ENCODE data around the gene DNM3. TPM values are rescaled to one million over a fixed set of nuclear protein-coding genes. Genes with fewer than 3 reads are reported as not detected.

Gene DNM3
- polyA plus RNA-seq, 3 donors: 0.15 TPM; not detected in 2

GRCh38 chr1:172390683-172391551, 549.6 kb downstream of the DNM3 start:
- H3K9ac ChIP-seq (ENCODE audit: insufficient read depth, low read length, poor library complexity, severe bottlenecking): no peak overlapping the region
- Mint-ChIP-seq H3K9me3 (peaks cover 0 to 3% (median 0%) of the 10 kb centered on the region in 7 donors), H3K27me3 (ENCODE audit: low read depth in 3 of 3) (peaks cover 0 to 2% (median 2%) of the 10 kb centered on the region in 3 donors), H3K4me3 (no peak overlapping the region), H3K36me3 (peaks cover 0 to 3% of the 10 kb centered on the region in 2 donors), H3K4me1 (peaks cover 12% of the 10 kb centered on the region), H3K27ac (peak overlapping the region in 1 of 7 donors; percentile 22)
- no peak overlapping the region for H2AFZ ChIP-seq (ENCODE audit: insufficient read depth, low read depth, low read length, poor library complexity, severe bottlenecking)
- H3K4me2 ChIP-seq (replicated peaks; ENCODE audit: extremely low read depth, low read length, poor library complexity, severe bottlenecking): no peak overlapping the region
- intact Hi-C loops (cut with micrococcal nuclease): no loop called here
- H3K36me3 ChIP-seq (replicated peaks in 1 of 2; ENCODE audit: control insufficient read depth in 1 of 2, insufficient read depth in 2 of 2, low read length in 2 of 2): no peaks in the 10 kb centered on the region
- no peak overlapping the region for H3K27ac ChIP-seq (ENCODE audit: low read depth in 1 of 2, low read length in 2 of 2)
- no peaks in the 10 kb centered on the region for H3K9me3 ChIP-seq (replicated peaks in 1 of 2; ENCODE audit: control insufficient read depth in 1 of 2, insufficient read depth in 1 of 2, low read length in 2 of 2)
- no peak for TF ChIP-seq CTCF (IDR thresholded peaks at IDR 0.05)
- H4K20me1 ChIP-seq (ENCODE audit: insufficient read depth, low read length): no peaks in the 10 kb centered on the region
- no peaks in the 10 kb centered on the region for H3K79me2 ChIP-seq (ENCODE audit: insufficient read depth, low read length)
- no peak for DNase-seq
- no peak overlapping the region for H3K4me3 ChIP-seq (replicated peaks in 1 of 3; ENCODE audit: low read depth in 2 of 3, low read length in 3 of 3)
- H3K27me3 ChIP-seq (ENCODE audit: control insufficient read depth in 2 of 2, insufficient read depth in 2 of 2, low read length in 2 of 2): no peaks in the 10 kb centered on the region
- WGBS (ENCODE audit: insufficient coverage): 96% methylated on average over 5 of the region's 9 CpGs
- H3K4me1 ChIP-seq (ENCODE audit: control insufficient read depth in 1 of 2, insufficient read depth in 2 of 2, low read length in 2 of 2): no peaks in the 10 kb centered on the region

- Histone ChIP-seq H3K27me3 (ENCODE audit: control insufficient read depth in 2 of 2, insufficient read depth in 2 of 2, low read length in 2 of 2) (no peaks in the 10 kb centered on the region), H3K4me1 (ENCODE audit: control insufficient read depth in 1 of 2, insufficient read depth in 2 of 2, low read length in 2 of 2) (no peaks in the 10 kb centered on the region), H3K36me3 (replicated peaks in 1 of 2; ENCODE audit: control insufficient read depth in 1 of 2, insufficient read depth in 2 of 2, low read length in 2 of 2) (no peaks in the 10 kb centered on the region), H3K9ac (ENCODE audit: insufficient read depth, low read length, poor library complexity, severe bottlenecking) (no peak overlapping the region), H3K4me3 (replicated peaks in 1 of 3; ENCODE audit: low read depth in 2 of 3, low read length in 3 of 3) (no peak overlapping the region), H3K9me3 (replicated peaks in 1 of 2; ENCODE audit: control insufficient read depth in 1 of 2, insufficient read depth in 1 of 2, low read length in 2 of 2) (no peaks in the 10 kb centered on the region), H3K79me2 (ENCODE audit: insufficient read depth, low read length) (no peaks in the 10 kb centered on the region), H3K27ac (ENCODE audit: low read depth in 1 of 2, low read length in 2 of 2) (no peak overlapping the region), H2AFZ (ENCODE audit: insufficient read depth, low read depth, low read length, poor library complexity, severe bottlenecking) (no peak overlapping the region), H3K4me2 (replicated peaks; ENCODE audit: extremely low read depth, low read length, poor library complexity, severe bottlenecking) (no peak overlapping the region), H4K20me1 (ENCODE audit: insufficient read depth, low read length) (no peaks in the 10 kb centered on the region)
- TF ChIP-seq CTCF (IDR thresholded peaks at IDR 0.05): no peak
- intact Hi-C loops (cut with micrococcal nuclease): no loop called here
- Mint-ChIP-seq H3K4me1 (peaks cover 12% of the 10 kb centered on the region), H3K27ac (no peak overlapping the region), H3K4me3 (no peak overlapping the region), H3K36me3 (peaks cover 0 to 2% of the 10 kb centered on the region in 2 donors), H3K27me3 (ENCODE audit: low read depth in 3 of 3) (peaks cover 0 to 2% (median 2%) of the 10 kb centered on the region in 3 donors), H3K9me3 (peaks cover 0 to 3% (median 0%) of the 10 kb centered on the region in 7 donors)
- DNase-seq: no peak
- WGBS (ENCODE audit: insufficient coverage): no CpG with 5 or more reads among the region's 1 CpG
Observed at GRCh38 chr1:172391976-172392375, 550.7 kb downstream of the DNM3 start.
